Natural killer cell (primary cell): ENCODE results near the gene PGPEP1. TPM values are rescaled to one million over a fixed set of nuclear protein-coding genes. Genes with fewer than 3 reads are reported as not detected.

Source experiments
- ATAC-seq, 3 donors: fragments of 150-1000 bp in 2 of 3; fragments of 200-7000 bp in 1 of 3; cut with Tn5 transposase; 1 replicate in 1 of 3; 2 replicates in 2 of 3; pipeline ENCODE4 v1.10.0; 2021; ENCODE audit warnings: mild to moderate bottlenecking in 2 of 3, moderate library complexity in 2 of 3
- DNase-seq, 2 donors: peaks; one replicate each; pipeline versions ENCODE4 v3.0.0 to v3.0.0-alpha.2; 2013 to 2021; ENCODE audit warnings: mixed read lengths in 1 of 2
- H3K27ac ChIP-seq: one replicate; pipeline ENCODE4 v1.5.1; 2013; ENCODE audit warnings: mild to moderate bottlenecking, low read length
- H3K27me3 ChIP-seq: one replicate; pipeline ENCODE4 v1.6.1; 2013; ENCODE audit warnings: low read length; ENCODE audit not compliant: control insufficient read depth, insufficient read depth
- H3K36me3 ChIP-seq: one replicate; pipeline ENCODE4 v1.6.1; 2013; ENCODE audit warnings: low read length; ENCODE audit not compliant: control insufficient read depth, insufficient read depth
- H3K4me1 ChIP-seq: one replicate; pipeline ENCODE4 v1.6.1; 2013; ENCODE audit warnings: low read length; ENCODE audit not compliant: control insufficient read depth, insufficient read depth
- H3K4me3 ChIP-seq: one replicate; pipeline ENCODE4 v1.5.1; 2013; ENCODE audit warnings: low read length
- H3K9me3 ChIP-seq: one replicate; pipeline ENCODE4 v1.6.1; 2013; ENCODE audit warnings: low read length; ENCODE audit not compliant: control insufficient read depth, insufficient read depth
- H3K27ac Mint-ChIP-seq, 2 donors: one replicate each; pipeline ENCODE4 v1.8.0; 2022; ENCODE audit warnings: mild to moderate bottlenecking in 2 of 2, mixed read lengths in 2 of 2, moderate library complexity in 1 of 2
- H3K27me3 Mint-ChIP-seq, 2 donors: one replicate each; pipeline ENCODE4 v1.8.0; 2022; ENCODE audit warnings: low read depth in 2 of 2, mixed read lengths in 2 of 2
- H3K36me3 Mint-ChIP-seq: one replicate; pipeline ENCODE4 v1.8.0; 2022; ENCODE audit warnings: mixed read lengths
- H3K4me1 Mint-ChIP-seq, 2 donors: one replicate each; pipeline ENCODE4 v1.8.0; 2022; ENCODE audit warnings: mixed read lengths in 2 of 2
- H3K4me3 Mint-ChIP-seq: one replicate; pipeline ENCODE4 v1.8.0; 2022; ENCODE audit warnings: mild to moderate bottlenecking, moderate library complexity, mixed read lengths
- H3K9me3 Mint-ChIP-seq, 2 donors: one replicate each; pipeline ENCODE4 v1.8.0; 2022; ENCODE audit warnings: mixed read lengths in 2 of 2
- CTCF ChIP-seq: fragments of 200-600 bp; IDR thresholded peaks from one replicate; pipeline ENCODE4 v1.8.0; 2022; ENCODE audit warnings: antibody characterized with exemption
- WGBS: methylation state at CpG from one replicate; pipeline ENCODE4 v1.1.7; 2013; ENCODE audit warnings: missing lambda C conversion rate; ENCODE audit not compliant: insufficient coverage; 5-methylcytosine and 5-hydroxymethylcytosine counted together
- intact Hi-C: fragments of 100-400 bp; cut with micrococcal nuclease; formaldehyde crosslinking; loops from one replicate; pipeline ENCODE4 v1.14.2; 2022
- total RNA-seq, 4 donors: library from RNA; stranded (reverse); fragments of 120-200 nt in 1 of 4; gene quantifications; one replicate each; pipeline versions ENCODE4 v1.2.3 to v1.2.4, GENCODE V29; 2013 to 2022

PGPEP1 gene
- total RNA-seq, 3 donors from 2014 or later (not counting 1 experiment from before 2014, with no cell fraction given) = 69.1 to 73.3 (median 71.0) TPM

- Histone ChIP-seq H3K27me3 (peaks cover 13% of the 10 kb centered on the region), H3K9me3 (no peaks in the 10 kb centered on the region), H3K4me1 (peaks cover 25% of the 10 kb centered on the region), H3K27ac (no peak within 1 kb of the TSS), H3K4me3 (no peak within 1 kb of the TSS), H3K36me3 (no peaks in the 10 kb centered on the region)
- Mint-ChIP-seq H3K4me3 (no peak within 1 kb of the TSS), H3K27ac (no peak within 1 kb of the TSS), H3K27me3 (no peaks in the 10 kb centered on the region), H3K4me1 (peaks cover 5 to 16% of the 10 kb centered on the region in 2 donors), H3K36me3 (no peaks in the 10 kb centered on the region), H3K9me3 (no peaks in the 10 kb centered on the region)
- ATAC-seq = no peak
- peak; percentile 37 for TF ChIP-seq CTCF
- intact Hi-C loops = no loop called here
- peak in 1 of 2 donors; percentile 55 for DNase-seq
- WGBS = 46% methylated on average over 31 of the region's 33 CpGs
Observed at GRCh38 chr19:18385675-18386542, 45.5 kb downstream of the PGPEP1 start, which contains the start of gene GDF15. Gene GDF15 (plus strand): TSS chr19:18386158. CDS start chr19:18386190, 32 bp downstream.

- H3K36me3 Mint-ChIP-seq = no peaks in the 10 kb centered on the region
- no peaks in the 10 kb centered on the region for H3K36me3 ChIP-seq
- no peak for ATAC-seq
- H3K4me1 ChIP-seq = peaks cover 28% of the 10 kb centered on the region
- no peak for DNase-seq
- peaks cover 13% of the 10 kb centered on the region for H3K27me3 ChIP-seq
- peaks cover 5 to 18% of the 10 kb centered on the region in 2 donors for H3K4me1 Mint-ChIP-seq
- H3K27me3 Mint-ChIP-seq = no peaks in the 10 kb centered on the region
- H3K27ac ChIP-seq = no peak overlapping the region
- TF ChIP-seq CTCF = no peak
- H3K27ac Mint-ChIP-seq = no peak overlapping the region
- WGBS = 91% methylated on average over 12 of the region's 14 CpGs
- H3K9me3 Mint-ChIP-seq = no peaks in the 10 kb centered on the region
- intact Hi-C loops = no loop called here
- peak overlapping the region; percentile 80 for H3K4me3 Mint-ChIP-seq
- H3K4me3 ChIP-seq = no peak overlapping the region
- no peaks in the 10 kb centered on the region for H3K9me3 ChIP-seq
Observed at GRCh38 chr19:18386543-18387271, 46.3 kb downstream of the PGPEP1 start.

- no peaks in the 10 kb centered on the region for H3K9me3 ChIP-seq
- Mint-ChIP-seq H3K27me3 (no peaks in the 10 kb centered on the region), H3K9me3 (no peaks in the 10 kb centered on the region), H3K36me3 (no peaks in the 10 kb centered on the region), H3K4me1 (peaks cover 5 to 18% of the 10 kb centered on the region in 2 donors), H3K4me3 (peak overlapping the region; percentile 82), H3K27ac (peak overlapping the region; percentile 53 to 83)
- intact Hi-C loops = loop anchor here (1.0 kb wide), 1 partner anchor 22 kb away; no protein-coding TSS in a partner anchor
- peak overlapping the region; percentile 23 for H3K4me3 ChIP-seq
- H3K4me1 ChIP-seq = peaks cover 42% of the 10 kb centered on the region
- TF ChIP-seq CTCF = peak; percentile 100
- H3K27me3 ChIP-seq = peaks cover 13% of the 10 kb centered on the region
- WGBS = 1% methylated on average over 86 of the region's 86 CpGs
- DNase-seq = peak; percentile 82 to 88
- no peaks in the 10 kb centered on the region for H3K36me3 ChIP-seq
- ATAC-seq = peak; percentile 92 to 97 (median 95)
- no peak overlapping the region for H3K27ac ChIP-seq
Observed at GRCh38 chr19:18388100-18388959, 47.9 kb downstream of the PGPEP1 start.
